Stimulated activated CD8-positive, alpha-beta memory T cell treated with anti-CD3 and anti-CD28 coated beads, Interleukin-2, amount 100 ng/mL, for 1 hour (primary cell): ENCODE data around the gene MITF.

Experiments used
- DNase-seq, 2 donors: peaks; one replicate each; pipeline ENCODE4 v3.0.0-alpha.2; 2020; ENCODE audit warnings: low read depth in 2 of 2

Gene MITF

DNA sequence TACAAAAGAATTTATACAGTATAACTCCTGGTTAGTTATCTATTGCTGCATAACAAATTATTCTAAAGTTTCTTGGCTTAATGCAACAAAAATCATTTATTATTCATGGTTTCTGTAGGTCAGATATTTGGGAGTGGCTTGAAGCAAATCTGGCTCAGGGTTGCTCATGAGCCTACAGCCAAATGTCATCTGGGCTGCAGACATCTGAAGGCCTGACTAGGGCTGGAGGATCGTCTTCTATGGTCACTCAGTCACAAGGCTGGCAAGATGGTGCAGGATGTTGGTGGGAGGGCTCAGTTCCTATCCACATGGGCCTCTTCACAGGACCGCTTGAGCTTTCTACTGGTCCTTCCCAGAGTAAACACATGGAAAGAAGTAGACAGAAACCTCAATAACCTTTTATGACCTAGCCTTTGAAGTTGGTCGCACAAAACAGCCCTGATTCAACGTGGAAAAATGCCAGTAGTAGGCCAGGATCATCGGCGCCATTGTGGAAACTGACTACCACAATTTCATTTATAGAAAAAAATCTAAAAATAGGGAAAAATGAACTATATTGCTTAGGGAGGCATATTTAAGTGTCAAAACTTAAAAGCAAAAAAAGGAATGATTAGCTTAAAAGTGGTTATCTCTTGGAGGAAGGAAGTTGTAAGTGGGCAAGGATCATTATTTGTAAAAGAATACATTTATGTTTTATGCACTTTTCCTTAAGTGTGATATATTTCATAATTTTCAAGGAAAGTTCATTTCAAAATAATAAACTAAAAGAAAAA, 9.9 kb upstream of the MITF start:
- no peak for DNase-seq

DNA sequence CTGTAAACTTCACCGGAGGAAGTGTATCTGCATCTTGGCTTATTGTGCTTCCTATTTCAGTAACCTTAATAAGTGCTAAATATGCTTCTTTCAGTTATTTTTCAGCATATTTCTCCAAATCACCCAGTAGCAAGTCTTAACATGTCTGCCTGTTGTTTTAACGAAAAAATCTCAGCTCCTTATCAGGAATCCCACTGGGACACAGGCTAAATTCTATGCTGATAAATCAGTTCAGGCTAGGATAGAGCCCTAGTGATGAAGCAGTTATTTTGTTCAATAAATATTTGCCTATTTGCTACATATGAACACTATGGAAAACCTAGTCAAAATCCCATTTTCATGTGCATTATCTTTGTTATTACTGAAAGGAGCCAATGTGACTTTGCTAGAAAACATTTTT, 8.2 kb upstream of the MITF start:
- DNase-seq, result no peak

- no peak for DNase-seq
These were observed 3.4 kb upstream of the MITF start for GRCh38 chr3:69735893-69736292.

DNA sequence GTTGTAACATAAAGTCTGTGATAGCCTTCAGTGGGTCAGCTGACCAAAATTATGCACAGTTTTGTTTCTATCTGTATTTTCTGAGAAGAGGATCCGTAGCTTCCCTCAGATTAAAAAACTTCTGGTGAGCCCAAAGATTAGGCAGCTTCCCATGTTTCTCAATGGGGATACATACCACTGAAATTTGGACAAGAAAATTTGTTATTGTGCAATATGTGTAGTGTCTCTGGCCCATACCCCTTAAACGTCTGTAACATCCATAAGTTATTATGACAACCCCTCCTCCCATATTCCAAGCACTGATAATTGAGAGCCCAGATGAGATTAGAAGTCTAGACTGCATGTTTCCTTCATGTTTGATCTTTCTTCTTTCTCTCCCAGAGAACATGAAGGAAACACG, 1.9 kb upstream of the MITF start:
- no peak for DNase-seq

DNA sequence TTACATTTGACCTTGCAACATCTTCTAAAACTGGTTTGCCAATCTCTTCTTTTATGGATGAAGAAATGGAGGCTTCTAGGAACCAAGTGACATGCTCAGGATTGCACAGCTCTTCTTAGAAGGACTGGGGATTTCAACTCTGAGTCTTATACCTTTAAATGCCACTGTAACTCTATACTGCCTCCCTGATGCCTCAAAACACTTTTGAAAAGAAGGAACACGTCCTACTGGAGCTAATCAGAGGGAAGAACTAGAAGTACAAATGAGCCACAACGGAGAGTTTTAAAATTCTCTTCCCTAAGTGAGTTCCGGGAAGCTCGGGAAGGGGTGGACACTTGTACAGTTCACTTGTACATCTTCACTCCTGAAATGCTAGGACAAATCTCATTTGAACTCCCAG, 949 bp upstream of the MITF start:
- no peak for DNase-seq

DNA sequence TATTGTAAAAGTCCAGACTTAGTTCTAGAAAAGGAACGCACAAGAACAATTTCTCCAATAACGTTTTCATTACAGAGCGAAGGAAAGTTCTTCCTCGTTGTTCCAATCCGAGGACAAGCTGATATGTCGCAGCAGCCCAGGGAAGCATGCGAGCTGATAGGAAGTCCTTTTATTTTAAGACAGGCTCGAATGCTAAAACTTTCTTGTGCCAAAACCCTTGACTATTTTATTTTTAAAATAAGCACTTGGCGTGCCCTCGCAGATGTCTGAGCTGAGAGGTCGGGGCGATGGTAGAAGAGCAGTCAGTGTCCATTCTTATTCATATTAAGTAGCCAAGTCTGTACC, 433 bp upstream of the MITF start:
- DNase-seq, result no peak

GRCh38 chr3:69740103-69741021, 1.1 kb downstream of the MITF start:
- DNase-seq, result no peak

- no peak for DNase-seq
These were observed 1.9 kb downstream of the MITF start for GRCh38 chr3:69741032-69741767.

DNA sequence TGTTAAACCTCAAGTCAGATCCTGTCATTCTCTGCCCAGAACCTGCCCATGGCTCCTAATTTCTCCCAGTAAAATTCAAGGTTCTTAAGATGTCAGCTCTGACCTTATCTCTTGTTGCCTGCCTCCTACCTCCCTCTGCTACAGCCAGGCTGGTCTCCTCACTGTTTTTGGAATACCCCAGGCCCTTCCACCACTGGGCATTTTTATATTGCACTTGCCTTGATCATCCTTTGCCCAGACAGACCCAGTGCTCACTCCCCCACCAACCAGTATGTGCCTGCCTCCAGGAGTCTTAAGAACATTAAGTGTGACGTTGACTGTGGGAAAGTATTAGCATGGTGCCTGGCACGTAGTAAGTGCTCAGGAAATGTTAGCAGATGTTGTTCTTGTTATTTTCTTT, 3.1 kb downstream of the MITF start:
- no peak for DNase-seq

DNA sequence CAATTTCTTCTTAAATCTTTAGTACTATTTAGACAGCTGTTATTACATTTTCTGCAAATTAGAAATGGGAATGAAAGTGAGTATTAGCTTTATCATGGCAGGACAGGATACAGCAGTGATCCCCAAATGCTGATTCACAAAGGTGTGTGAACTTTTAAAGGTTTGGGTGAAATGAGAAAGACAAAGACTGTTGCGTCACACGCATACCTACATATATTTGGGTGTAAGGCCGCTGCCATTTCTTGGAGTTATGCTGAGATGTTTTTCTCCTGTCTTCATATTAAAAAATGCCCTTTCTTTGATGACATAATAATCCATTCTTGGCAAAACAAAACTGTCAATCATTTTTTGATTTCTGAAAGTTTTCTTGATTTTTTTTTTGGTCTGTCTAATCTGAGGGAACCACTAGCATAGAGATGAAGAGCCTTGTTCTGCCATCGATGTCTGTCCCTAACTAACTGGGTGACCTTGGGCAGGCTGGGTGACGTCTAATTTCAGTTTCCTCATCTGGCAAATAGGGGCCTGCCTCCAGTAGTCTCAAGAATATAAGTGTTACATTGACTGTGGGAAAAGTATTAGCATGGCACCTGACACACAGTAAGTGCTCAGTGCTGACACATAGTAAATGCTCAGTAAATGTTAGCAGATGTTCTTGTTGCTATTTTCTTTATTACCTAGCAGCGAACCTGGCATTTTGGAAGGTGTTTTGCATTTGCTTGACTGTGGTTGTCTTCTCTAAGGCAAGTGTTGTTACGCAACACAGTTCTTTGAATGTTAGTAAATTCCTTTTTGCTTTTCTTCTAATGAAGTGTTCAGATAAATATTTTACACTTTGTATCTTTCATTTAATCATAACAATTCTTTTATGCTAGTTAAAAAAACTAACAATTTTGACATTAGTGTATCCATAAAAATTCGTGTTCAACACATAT, 5.0 kb downstream of the MITF start:
- DNase-seq, result no peak

DNA sequence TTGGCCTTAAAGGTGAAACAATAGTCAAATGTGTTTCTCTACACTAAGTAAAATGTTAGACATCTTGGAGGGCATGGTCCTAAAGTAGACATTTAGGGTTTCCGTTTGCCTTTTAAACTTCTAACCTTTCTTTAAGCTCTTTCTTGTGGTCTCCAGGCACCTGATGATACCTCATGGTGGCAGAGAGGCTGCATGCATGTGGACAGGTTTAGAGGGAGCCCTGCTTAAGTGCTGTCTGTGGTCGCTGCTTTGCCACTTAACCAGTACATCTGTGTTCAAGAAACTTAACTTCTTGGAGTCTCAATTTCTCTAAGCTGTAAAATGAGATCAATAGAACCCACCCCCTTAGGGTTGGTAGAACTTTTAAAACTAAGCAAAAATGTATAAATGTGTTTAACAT, 6.2 kb downstream of the MITF start:
- no peak for DNase-seq

GRCh38 chr3:69746119-69746518, 6.9 kb downstream of the MITF start:
- DNase-seq, result no peak

DNA sequence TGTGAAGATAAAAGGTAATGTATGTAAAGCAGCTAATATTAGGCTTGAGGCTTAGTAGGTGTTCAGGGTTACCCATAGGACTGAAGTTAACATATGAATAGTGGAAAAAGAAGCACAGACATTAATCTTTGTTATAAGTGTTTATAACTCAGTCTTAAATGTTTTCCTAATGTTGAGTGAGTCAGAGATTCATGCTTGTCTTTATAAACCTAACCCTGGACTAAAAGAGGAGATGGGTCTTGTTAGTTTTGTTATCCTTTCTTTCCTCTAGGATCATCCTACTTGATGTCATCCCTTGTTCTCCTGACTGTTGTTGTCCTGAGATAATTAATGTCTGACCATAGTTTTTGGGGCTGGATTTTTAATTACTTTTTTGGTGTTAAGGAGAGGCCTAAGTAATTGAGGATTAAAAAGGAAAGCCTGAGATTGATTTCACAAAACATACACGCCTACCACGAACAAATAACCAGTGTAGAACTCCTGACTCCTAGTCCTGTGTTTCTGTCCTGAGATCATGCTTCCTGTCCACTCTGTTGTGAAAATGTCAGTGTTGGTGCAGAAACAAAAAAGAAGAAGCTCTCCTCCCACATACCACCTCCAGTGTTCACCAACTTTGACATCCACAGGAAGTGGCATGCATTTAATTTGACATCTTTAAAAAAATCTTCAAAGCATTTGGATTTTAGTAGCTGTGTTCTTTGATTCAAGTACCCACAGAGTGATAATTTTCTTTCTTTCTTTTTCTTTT, 8.4 kb downstream of the MITF start:
- DNase-seq, result no peak

GRCh38 chr3:69748503-69748902, 9.2 kb downstream of the MITF start:
- no peak for DNase-seq

- no peak for DNase-seq
These were observed 10.2 kb downstream of the MITF start for GRCh38 chr3:69749461-69749860.

DNA sequence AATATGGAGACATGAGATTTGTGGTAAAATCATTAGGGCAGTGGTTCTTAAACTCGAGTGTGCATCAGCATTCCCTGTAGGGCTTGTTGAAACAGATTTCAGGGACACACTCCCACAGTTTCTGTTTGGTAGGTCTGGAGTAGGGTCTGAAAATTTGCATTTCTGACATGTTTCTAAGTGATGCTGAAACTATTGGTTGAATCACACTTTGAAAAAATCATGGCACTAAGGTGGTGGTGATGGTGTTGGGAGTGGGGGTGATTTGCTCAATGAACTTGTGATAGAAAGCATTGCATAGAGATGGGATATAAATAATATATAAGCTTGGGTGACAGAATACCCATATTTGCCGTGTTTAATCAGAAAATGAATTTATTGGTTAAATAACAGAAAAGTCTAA, 11.3 kb downstream of the MITF start:
- DNase-seq, result no peak

DNA sequence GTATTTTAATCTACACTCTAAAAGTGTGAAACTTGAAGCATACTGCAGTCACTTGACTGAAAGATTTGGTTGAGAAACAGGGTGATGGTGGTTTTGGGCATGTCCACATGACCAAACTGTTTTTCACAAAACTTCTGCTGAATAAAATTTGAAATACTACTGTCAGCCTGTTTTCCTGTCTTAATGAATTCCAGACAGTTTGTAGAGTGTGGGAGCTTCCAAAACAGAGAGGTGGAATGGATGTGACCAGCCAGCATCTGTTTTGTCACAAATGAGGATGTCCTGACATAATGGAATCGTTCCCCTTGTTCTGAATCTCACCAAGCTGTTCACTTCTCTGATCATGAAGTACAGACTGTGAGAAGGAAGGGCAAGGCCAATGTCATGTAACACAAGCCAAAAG, 11.8 kb downstream of the MITF start:
- DNase-seq, result no peak

DNA sequence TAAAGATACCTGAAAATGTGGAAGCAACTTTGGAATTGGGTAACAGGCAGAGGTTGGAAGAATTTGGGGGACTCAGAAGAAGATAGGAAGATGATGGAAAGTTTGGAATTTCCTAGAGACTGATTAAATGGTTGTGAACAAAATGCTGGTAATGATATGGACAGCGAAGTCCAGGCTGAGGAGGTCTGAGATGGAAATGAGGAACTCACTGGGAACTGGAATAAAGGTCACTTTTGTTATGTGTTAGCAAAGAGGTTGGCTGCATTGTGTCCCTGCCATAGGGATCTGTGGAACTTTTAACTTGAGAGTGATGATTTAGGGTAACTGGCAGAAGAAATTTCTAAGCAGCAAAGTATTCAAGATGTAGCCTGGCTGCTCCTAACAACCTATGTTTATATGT, 13.0 kb downstream of the MITF start:
- no peak for DNase-seq

DNA sequence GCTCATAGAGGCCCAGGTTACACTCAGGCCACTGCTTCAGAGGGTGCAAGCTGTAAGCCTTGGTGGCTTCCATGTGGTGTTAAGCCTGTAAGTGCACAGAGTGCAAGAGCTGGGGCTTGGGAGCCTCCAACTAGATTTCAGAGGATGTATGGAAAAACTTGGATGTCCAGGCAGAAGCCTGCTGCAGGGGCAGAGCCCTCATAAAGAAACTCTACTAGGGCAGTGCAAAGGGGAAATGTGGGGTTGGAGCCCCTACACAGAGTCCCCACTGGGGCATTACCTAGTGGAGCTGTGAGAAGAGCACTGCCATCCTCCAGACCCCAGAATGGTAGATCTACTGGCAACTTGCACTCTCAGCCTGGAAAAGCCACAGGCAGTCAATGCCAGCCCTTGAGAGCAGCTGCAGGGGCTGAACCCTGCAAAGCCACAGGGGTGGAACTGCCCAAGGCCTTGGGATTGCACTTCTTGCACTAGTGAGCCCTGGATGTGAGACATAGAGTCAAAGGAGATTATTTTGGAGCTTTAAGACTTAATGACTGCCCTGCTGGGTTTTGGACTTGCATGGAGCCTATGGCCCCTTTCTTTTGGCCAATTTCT, 14.0 kb downstream of the MITF start:
- no peak for DNase-seq

- DNase-seq, result no peak
These were observed 16.5 kb downstream of the MITF start for GRCh38 chr3:69755795-69756194.
